ENCODE results near the gene RFC1. TPM values are rescaled to one million over a fixed set of nuclear protein-coding genes. Genes with fewer than 3 reads are reported as not detected.

The RFC1 gene
- total and polyA plus RNA-seq, 9 of the 15 experiments (the other 6 are each of a cell fraction or from before 2014, with no cell fraction given): 16.8 to 85.6 (median 45.2) TPM

DNA sequence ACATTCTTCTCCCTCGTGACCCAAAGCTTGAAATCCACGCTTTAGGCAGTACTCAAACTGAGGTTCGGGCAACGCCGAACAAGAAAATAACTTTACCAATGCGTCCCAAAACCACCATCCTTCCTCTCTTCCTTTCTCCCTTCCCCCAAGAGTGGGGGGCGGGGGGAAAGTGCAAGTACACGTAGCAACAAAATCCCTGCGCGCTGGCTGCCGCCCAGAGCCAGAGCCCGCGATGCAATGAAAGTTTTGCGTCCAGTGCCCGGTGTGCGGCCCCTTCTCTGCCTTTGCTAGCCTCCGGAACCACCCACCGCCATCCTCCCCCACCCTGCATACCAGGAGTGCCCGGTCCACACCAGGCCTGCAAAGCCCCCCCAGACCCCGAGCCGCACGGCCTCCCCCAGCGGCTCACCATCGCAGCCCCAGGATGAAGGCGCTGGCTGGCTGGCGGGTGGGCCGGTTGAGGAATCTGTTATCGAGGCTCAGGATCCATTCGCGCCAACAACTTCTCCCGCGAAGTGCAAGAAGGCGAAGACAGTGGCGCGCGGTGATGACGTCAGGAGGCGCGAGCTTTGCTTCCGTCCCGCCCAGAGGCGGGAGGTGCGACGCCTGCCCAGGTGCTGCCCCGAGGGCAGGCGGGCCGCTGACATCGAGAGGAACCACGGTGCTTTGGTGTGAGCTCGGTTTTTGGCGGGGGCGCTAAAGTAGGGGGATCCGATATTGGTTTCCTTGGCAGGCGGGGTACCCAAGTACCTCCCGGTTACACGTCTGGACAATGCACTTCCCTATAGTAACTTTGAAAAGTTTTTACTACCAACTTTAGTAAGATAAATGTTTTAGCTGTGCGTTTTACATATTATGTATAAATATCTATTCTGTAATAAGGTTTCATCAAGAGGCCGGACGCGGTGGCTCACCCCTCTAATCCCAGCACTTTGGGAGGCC lies at the start of gene RFC1 (continued):
- TF ChIP-seq, protein P1, sequence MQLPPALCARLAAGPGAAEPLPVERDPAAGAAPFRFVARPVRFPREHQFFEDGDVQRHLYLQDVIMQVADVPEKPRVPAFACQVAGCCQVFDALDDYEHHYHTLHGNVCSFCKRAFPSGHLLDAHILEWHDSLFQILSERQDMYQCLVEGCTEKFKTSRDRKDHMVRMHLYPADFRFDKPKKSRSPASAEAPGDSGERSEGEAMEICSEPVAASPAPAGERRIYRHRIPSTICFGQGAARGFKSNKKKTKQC (CRISPR knock-in tag; IDR thresholded peaks at IDR 0.05): peak; percentile 99
- peak; percentile 46; the same call in 1 of the 2 replicates for TF ChIP-seq JUNB (CRISPR knock-in tag; conservative IDR thresholded peaks at IDR 0.05)
- TF ChIP-seq, protein P2, sequence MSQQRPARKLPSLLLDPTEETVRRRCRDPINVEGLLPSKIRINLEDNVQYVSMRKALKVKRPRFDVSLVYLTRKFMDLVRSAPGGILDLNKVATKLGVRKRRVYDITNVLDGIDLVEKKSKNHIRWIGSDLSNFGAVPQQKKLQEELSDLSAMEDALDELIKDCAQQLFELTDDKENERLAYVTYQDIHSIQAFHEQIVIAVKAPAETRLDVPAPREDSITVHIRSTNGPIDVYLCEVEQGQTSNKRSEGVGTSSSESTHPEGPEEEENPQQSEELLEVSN (IDR thresholded peaks at IDR 0.05; ENCODE audit: borderline replicate concordance in 1 of 2, extremely low read depth in 1 of 2, insufficient read depth in 1 of 2, insufficient read length in 1 of 2, low read depth in 1 of 2, low read length in 1 of 2, poor library complexity in 1 of 2, severe bottlenecking in 1 of 2): peak; percentile 100
- no peak for TF ChIP-seq ZNF408 (CRISPR knock-in tag; IDR thresholded peaks at IDR 0.05; ENCODE audit: low read depth)
- TF ChIP-seq TFAM (CRISPR knock-in tag; conservative IDR thresholded peaks at IDR 0.05): no peak
- peak; percentile 48; the same call in 1 of the 2 replicates for TF ChIP-seq ZNF584 (CRISPR knock-in tag; IDR thresholded peaks at IDR 0.05; ENCODE audit: low read depth)
- TF ChIP-seq SRSF3 (IDR thresholded peaks at IDR 0.05; ENCODE audit: insufficient read depth, low read length): no peak
- no peak; the same call in 1 of the 2 replicates for TF ChIP-seq LEF1 (IDR thresholded peaks at IDR 0.05)
- peak; percentile 57; the same call in 1 of the 2 replicates for TF ChIP-seq GATAD2B (IDR thresholded peaks at IDR 0.05; ENCODE audit: borderline replicate concordance)
- TF ChIP-seq DNMT1 (IDR thresholded peaks at IDR 0.05): no peak
- no peak for TF ChIP-seq KLF10 (CRISPR knock-in tag; IDR thresholded peaks at IDR 0.05)
- TF ChIP-seq MEF2D (tag; conservative IDR thresholded peaks at IDR 0.05; ENCODE audit: low read depth): no peak; the same call in 1 of the 2 replicates
- peak; percentile 93; the same call in 1 of the 2 replicates for TF ChIP-seq TGIF2 (CRISPR knock-in tag; IDR thresholded peaks at IDR 0.05)
- TF ChIP-seq, protein P3, sequence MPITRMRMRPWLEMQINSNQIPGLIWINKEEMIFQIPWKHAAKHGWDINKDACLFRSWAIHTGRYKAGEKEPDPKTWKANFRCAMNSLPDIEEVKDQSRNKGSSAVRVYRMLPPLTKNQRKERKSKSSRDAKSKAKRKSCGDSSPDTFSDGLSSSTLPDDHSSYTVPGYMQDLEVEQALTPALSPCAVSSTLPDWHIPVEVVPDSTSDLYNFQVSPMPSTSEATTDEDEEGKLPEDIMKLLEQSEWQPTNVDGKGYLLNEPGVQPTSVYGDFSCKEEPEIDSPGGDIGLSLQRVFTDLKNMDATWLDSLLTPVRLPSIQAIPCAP (CRISPR knock-in tag; IDR thresholded peaks at IDR 0.05; ENCODE audit: borderline replicate concordance): peak; percentile 92
- no peak for TF ChIP-seq SNRNP70 (optimal IDR thresholded peaks at IDR 0.05; ENCODE audit: low read depth, low read length)
- TF ChIP-seq RBM22 (IDR thresholded peaks at IDR 0.05; ENCODE audit: low read depth, low read length, poor library complexity, severe bottlenecking): peak; percentile 66
- peak; percentile 14; the same call in 1 of the 2 replicates for TF ChIP-seq SMARCE1 (IDR thresholded peaks at IDR 0.05)
- TF ChIP-seq RBBP5 (IDR thresholded peaks at IDR 0.05; ENCODE audit: borderline replicate concordance, insufficient read depth, low read length, poor library complexity, severe bottlenecking): peak; percentile 98
- no peak; the same call in 1 of the 2 replicates for TF ChIP-seq RAD51 (IDR thresholded peaks at IDR 0.05; ENCODE audit: borderline replicate concordance, low read depth)
- TF ChIP-seq PHF8 (IDR thresholded peaks at IDR 0.05; ENCODE audit: borderline replicate concordance, low read length): peak; percentile 84
- peak; percentile 45 for TF ChIP-seq PCBP1 (IDR thresholded peaks at IDR 0.05; ENCODE audit: low read depth, low read length, poor library complexity, severe bottlenecking)
